Neural progenitor cell (in vitro differentiated cells): ENCODE measurements around the gene SATB2. TPM values are rescaled to one million over a fixed set of nuclear protein-coding genes. Genes with fewer than 3 reads are reported as not detected.

Source experiments
- DNase-seq: peaks from one replicate; pipeline ENCODE4 v3.0.0-alpha.2; 2016; ENCODE audit warnings: low spot score
- H2AFZ ChIP-seq: fragments of 200-600 bp; sonication (generic); replicated peaks from 2 replicates; pipeline ENCODE4 v1.6.1; 2016; ENCODE audit warnings: antibody characterized with exemption
- H3F3A ChIP-seq: fragments of 200-600 bp; sonication (generic); 2 replicates; pipeline ENCODE4 v1.6.1; 2016; ENCODE audit warnings: antibody characterized with exemption, low read depth
- H3K27ac ChIP-seq: fragments of 200-600 bp; sonication (generic); 2 replicates; pipeline ENCODE4 v1.5.1; 2016; ENCODE audit warnings: mild to moderate bottlenecking
- H3K27me3 ChIP-seq: fragments of 200-600 bp; sonication (generic); 2 replicates; pipeline ENCODE4 v1.6.1; 2016; ENCODE audit warnings: mild to moderate bottlenecking, moderate library complexity
- H3K36me3 ChIP-seq: fragments of 200-600 bp; sonication (generic); 2 replicates; pipeline ENCODE4 v1.5.1; 2016
- H3K4me1 ChIP-seq: fragments of 200-600 bp; sonication (generic); 2 replicates; pipeline ENCODE4 v1.6.1; 2016; ENCODE audit warnings: mixed run types
- H3K4me2 ChIP-seq: fragments of 200-600 bp; sonication (generic); 2 replicates; pipeline ENCODE4 v1.6.1; 2016
- H3K4me3 ChIP-seq: fragments of 200-600 bp; sonication (generic); 2 replicates; pipeline ENCODE4 v1.5.1; 2016
- H3K79me2 ChIP-seq: fragments of 200-600 bp; sonication (generic); 2 replicates; pipeline ENCODE4 v1.6.1; 2016; ENCODE audit warnings: low read depth
- H3K9ac ChIP-seq: fragments of 200-600 bp; sonication (generic); 2 replicates; pipeline ENCODE4 v1.6.1; 2016
- H3K9me3 ChIP-seq: fragments of 200-600 bp; sonication (generic); 2 replicates; pipeline ENCODE4 v1.5.1; 2016; ENCODE audit warnings: low read depth
- H4K20me1 ChIP-seq: fragments of 200-600 bp; sonication (generic); 2 replicates; pipeline ENCODE4 v1.6.1; 2016; ENCODE audit warnings: low read depth
- H3K27ac Mint-ChIP-seq: 3 replicates; pipeline ENCODE4 v1.8.0; 2021; ENCODE audit warnings: mixed read lengths
- H3K27me3 Mint-ChIP-seq: 2 replicates; pipeline ENCODE4 v1.8.0; 2022; ENCODE audit warnings: low read depth, mild to moderate bottlenecking, inconsistent platforms, moderate library complexity, mixed read lengths; ENCODE audit not compliant: insufficient read depth
- H3K36me3 Mint-ChIP-seq: 3 replicates; pipeline ENCODE4 v1.8.0; 2021; ENCODE audit warnings: mixed read lengths
- H3K4me1 Mint-ChIP-seq: 3 replicates; pipeline ENCODE4 v1.8.0; 2021; ENCODE audit warnings: mixed read lengths
- H3K4me3 Mint-ChIP-seq: 3 replicates; pipeline ENCODE4 v1.8.0; 2021; ENCODE audit warnings: mild to moderate bottlenecking, moderate library complexity, mixed read lengths
- H3K9me3 Mint-ChIP-seq: 3 replicates; pipeline ENCODE4 v1.8.0; 2020; ENCODE audit warnings: mixed read lengths
- CTCF ChIP-seq: fragments of 200-600 bp; sonication (generic); IDR thresholded peaks from 2 replicates; pipeline ENCODE4 v1.5.1; 2017; ENCODE audit warnings: antibody characterized with exemption, mild to moderate bottlenecking
- EZH2 ChIP-seq: fragments of 200-600 bp; sonication (generic); IDR thresholded peaks from 2 replicates; pipeline ENCODE4 v1.6.1; 2017; ENCODE audit warnings: antibody characterized with exemption, mild to moderate bottlenecking, moderate library complexity
- EZH2phosphoT487 ChIP-seq: fragments of 200-600 bp; sonication (generic); IDR thresholded peaks from 2 replicates; pipeline ENCODE4 v1.6.1; 2017; ENCODE audit warnings: antibody characterized with exemption
- total RNA-seq: library from RNA; depleted of rRNA; stranded (reverse); fragments of >200 nt; gene quantifications from 2 replicates; pipeline ENCODE4 v1.2.3, GENCODE V29; 2015; ENCODE audit warnings: low replicate concordance

The SATB2 gene
- total RNA-seq, 1 donor from 2014 or later: 3.7 TPM

- Histone ChIP-seq H2AFZ (no peak overlapping the region), H3K4me3 (no peak overlapping the region), H3K36me3 (no peaks in the 10 kb centered on the region), H3F3A (no peaks in the 10 kb centered on the region), H3K9me3 (no peaks in the 10 kb centered on the region), H3K27ac (no peak overlapping the region), H3K4me1 (no peaks in the 10 kb centered on the region), H4K20me1 (no peaks in the 10 kb centered on the region), H3K4me2 (no peak overlapping the region), H3K27me3 (no peaks in the 10 kb centered on the region), H3K79me2 (no peaks in the 10 kb centered on the region), H3K9ac (no peak overlapping the region)
- Mint-ChIP-seq H3K27me3 (no peaks in the 10 kb centered on the region), H3K36me3 (no peaks in the 10 kb centered on the region), H3K9me3 (no peaks in the 10 kb centered on the region), H3K4me3 (no peak overlapping the region), H3K4me1 (peaks cover 4% of the 10 kb centered on the region), H3K27ac (no peak overlapping the region)
- DNase-seq: no peak
- TF ChIP-seq EZH2 (no peak), CTCF (no peak), EZH2phosphoT487 (no peak)
Observed at GRCh38 chr2:199335502-199335901, 122.2 kb downstream of the SATB2 start.

GRCh38 chr2:199329466-199329865, 128.3 kb downstream of the SATB2 start:
- Histone ChIP-seq H3K27ac (no peak overlapping the region), H2AFZ (no peak overlapping the region), H4K20me1 (no peaks in the 10 kb centered on the region), H3K27me3 (no peaks in the 10 kb centered on the region), H3K36me3 (no peaks in the 10 kb centered on the region), H3K9me3 (no peaks in the 10 kb centered on the region), H3K4me2 (no peak overlapping the region), H3K4me1 (no peaks in the 10 kb centered on the region), H3K9ac (no peak overlapping the region), H3F3A (no peaks in the 10 kb centered on the region), H3K4me3 (no peak overlapping the region), H3K79me2 (no peaks in the 10 kb centered on the region)
- TF ChIP-seq EZH2phosphoT487 (no peak), EZH2 (no peak), CTCF (no peak)
- Mint-ChIP-seq H3K4me1 (no peaks in the 10 kb centered on the region), H3K4me3 (no peak overlapping the region), H3K27me3 (no peaks in the 10 kb centered on the region), H3K9me3 (no peaks in the 10 kb centered on the region), H3K36me3 (peaks cover 9% of the 10 kb centered on the region), H3K27ac (no peak overlapping the region)
- DNase-seq: no peak

- H3K27ac Mint-ChIP-seq: no peak overlapping the region
- no peak overlapping the region for H3K4me2 ChIP-seq
- no peaks in the 10 kb centered on the region for H3F3A ChIP-seq
- no peaks in the 10 kb centered on the region for H3K79me2 ChIP-seq
- H4K20me1 ChIP-seq: no peaks in the 10 kb centered on the region
- H3K9me3 Mint-ChIP-seq: no peaks in the 10 kb centered on the region
- no peak for DNase-seq
- TF ChIP-seq EZH2phosphoT487: no peak
- TF ChIP-seq CTCF: no peak
- TF ChIP-seq EZH2: no peak
- H3K9ac ChIP-seq: no peak overlapping the region
- no peak overlapping the region for H3K4me3 Mint-ChIP-seq
- no peak overlapping the region for H3K4me3 ChIP-seq
- no peak overlapping the region for H3K27ac ChIP-seq
- H3K27me3 Mint-ChIP-seq: no peaks in the 10 kb centered on the region
- no peaks in the 10 kb centered on the region for H3K36me3 ChIP-seq
- no peaks in the 10 kb centered on the region for H3K4me1 ChIP-seq
- no peak overlapping the region for H2AFZ ChIP-seq
- H3K27me3 ChIP-seq: no peaks in the 10 kb centered on the region
- H3K36me3 Mint-ChIP-seq: peaks cover 9% of the 10 kb centered on the region
- H3K9me3 ChIP-seq: no peaks in the 10 kb centered on the region
- no peaks in the 10 kb centered on the region for H3K4me1 Mint-ChIP-seq
Observed at GRCh38 chr2:199329031-199329430, 128.7 kb downstream of the SATB2 start.

GRCh38 chr2:199325881-199326280, 131.9 kb downstream of the SATB2 start:
- Histone ChIP-seq H3K4me1 (no peaks in the 10 kb centered on the region), H3K36me3 (no peaks in the 10 kb centered on the region), H4K20me1 (no peaks in the 10 kb centered on the region), H3F3A (no peaks in the 10 kb centered on the region), H2AFZ (no peak overlapping the region), H3K4me3 (no peak overlapping the region), H3K9ac (no peak overlapping the region), H3K9me3 (no peaks in the 10 kb centered on the region), H3K79me2 (no peaks in the 10 kb centered on the region), H3K4me2 (no peak overlapping the region), H3K27ac (no peak overlapping the region), H3K27me3 (no peaks in the 10 kb centered on the region)
- Mint-ChIP-seq H3K9me3 (no peaks in the 10 kb centered on the region), H3K4me3 (no peak overlapping the region), H3K27ac (no peak overlapping the region), H3K27me3 (no peaks in the 10 kb centered on the region), H3K36me3 (peaks cover 9% of the 10 kb centered on the region), H3K4me1 (no peaks in the 10 kb centered on the region)
- TF ChIP-seq EZH2 (no peak), CTCF (no peak), EZH2phosphoT487 (no peak)
- no peak for DNase-seq
